Colonic mucosa (tissue), 4 donors: ENCODE data around the gene ZMYND8. TPM values are rescaled to one million over a fixed set of nuclear protein-coding genes. Genes with fewer than 3 reads are reported as not detected.

Experiments
- DNase-seq: peaks from one replicate; pipeline ENCODE4 v3.0.0-alpha.2; 2020
- H3K27ac ChIP-seq: fragments of 200-600 bp; one replicate; pipeline ENCODE4 v1.8.0; 2021
- H3K27me3 ChIP-seq: fragments of 200-600 bp; one replicate; pipeline ENCODE4 v1.8.0; 2021
- H3K36me3 ChIP-seq: fragments of 200-600 bp; one replicate; pipeline ENCODE4 v1.8.0; 2021
- H3K4me1 ChIP-seq: fragments of 200-600 bp; one replicate; pipeline ENCODE4 v1.8.0; 2021; ENCODE audit warnings: mild to moderate bottlenecking
- H3K4me3 ChIP-seq: fragments of 200-600 bp; one replicate; pipeline ENCODE4 v1.8.0; 2021
- H3K9ac ChIP-seq, 2 donors: one replicate each; pipeline ENCODE4 v1.7.0; 2013; ENCODE audit warnings: control low read depth in 2 of 2, low read depth in 2 of 2, low read length in 2 of 2
- H3K9me3 ChIP-seq: fragments of 200-600 bp; one replicate; pipeline ENCODE4 v1.8.0; 2021
- CTCF ChIP-seq: fragments of 200-600 bp; IDR thresholded peaks from one replicate; pipeline ENCODE4 v1.8.0; 2022; ENCODE audit warnings: antibody characterized with exemption, mild to moderate bottlenecking
- intact Hi-C: fragments of 100-400 bp; cut with DNase I; formaldehyde crosslinking; loops from one replicate; pipeline ENCODE4 v1.14.1; 2022
- total RNA-seq, 2 donors: library from RNA; stranded (reverse); fragmentation: NEBNext Ultra II Directional in 1 of 2; extraction: Animal tissue kit (Norgen Biotek cat#: 25700) in 1 of 2; gene quantifications; one replicate each; pipeline ENCODE4 v1.2.1, GENCODE V29; 2021
- donor health status: healthy.
- donor health status: DM: no; HTN: no; CAD: no.
- donor health status: DM: no; HTN: no; CAD: no.

Gene ZMYND8
- total RNA-seq, 2 donors from 2014 or later, result 45.4 to 53.1 TPM

GRCh38 chr20:47217482-47218446, 138.7 kb downstream of the ZMYND8 start:
- TF ChIP-seq CTCF, result no peak
- H3K36me3 ChIP-seq, result peaks cover 14% of the 10 kb centered on the region
- H3K27ac ChIP-seq, result no peak overlapping the region

GRCh38 chr20:47216819-47217410, 139.6 kb downstream of the ZMYND8 start:
- no peak for DNase-seq
- Histone ChIP-seq H3K27ac (no peak overlapping the region), H3K9ac (no peak overlapping the region), H3K9me3 (no peaks in the 10 kb centered on the region), H3K4me1 (no peaks in the 10 kb centered on the region), H3K36me3 (peaks cover 13% of the 10 kb centered on the region), H3K27me3 (no peaks in the 10 kb centered on the region), H3K4me3 (no peak overlapping the region)
- intact Hi-C loops, result no loop called here
- TF ChIP-seq CTCF, result no peak

More at GRCh38 chr20:47217482-47218446, 138.7 kb downstream of the ZMYND8 start:
- Histone ChIP-seq H3K27me3 (no peaks in the 10 kb centered on the region), H3K4me3 (no peak overlapping the region), H3K9ac (no peak overlapping the region), H3K4me1 (no peaks in the 10 kb centered on the region), H3K9me3 (no peaks in the 10 kb centered on the region)
- no peak for DNase-seq
- intact Hi-C loops, result no loop called here

GRCh38 chr20:47215653-47216397, 140.7 kb downstream of the ZMYND8 start:
- no peak overlapping the region for H3K27ac ChIP-seq
- peaks cover 14% of the 10 kb centered on the region for H3K36me3 ChIP-seq
- H3K9me3 ChIP-seq, result no peaks in the 10 kb centered on the region
- no peaks in the 10 kb centered on the region for H3K4me1 ChIP-seq
- DNase-seq, result no peak
- no peak overlapping the region for H3K9ac ChIP-seq
- H3K4me3 ChIP-seq, result no peak overlapping the region
- H3K27me3 ChIP-seq, result no peaks in the 10 kb centered on the region
- TF ChIP-seq CTCF, result no peak
- intact Hi-C loops, result no loop called here

GRCh38 chr20:47213966-47214365, 142.5 kb downstream of the ZMYND8 start:
- Histone ChIP-seq H3K4me1 (no peaks in the 10 kb centered on the region), H3K9ac (no peak overlapping the region), H3K9me3 (no peaks in the 10 kb centered on the region), H3K27me3 (no peaks in the 10 kb centered on the region), H3K36me3 (peaks cover 15% of the 10 kb centered on the region), H3K27ac (no peak overlapping the region), H3K4me3 (no peak overlapping the region)
- no peak for TF ChIP-seq CTCF
- intact Hi-C loops, result no loop called here
- no peak for DNase-seq

GRCh38 chr20:47212606-47213207, 143.8 kb downstream of the ZMYND8 start:
- DNase-seq, result no peak
- intact Hi-C loops, result no loop called here
- Histone ChIP-seq H3K9ac (no peak overlapping the region), H3K36me3 (peaks cover 15% of the 10 kb centered on the region), H3K27ac (no peak overlapping the region), H3K4me1 (no peaks in the 10 kb centered on the region), H3K27me3 (no peaks in the 10 kb centered on the region), H3K4me3 (no peak overlapping the region), H3K9me3 (no peaks in the 10 kb centered on the region)
- no peak for TF ChIP-seq CTCF
